ENCODE results near the gene COL8A1.
"Not testable (repeated sequence)": the region's sequence is repeated elsewhere in the genome, so short reads cannot be mapped to it uniquely, and the experiment has no call there.

The COL8A1 gene
- total RNA-seq: 0 reads per million in 4 experiments

DNA sequence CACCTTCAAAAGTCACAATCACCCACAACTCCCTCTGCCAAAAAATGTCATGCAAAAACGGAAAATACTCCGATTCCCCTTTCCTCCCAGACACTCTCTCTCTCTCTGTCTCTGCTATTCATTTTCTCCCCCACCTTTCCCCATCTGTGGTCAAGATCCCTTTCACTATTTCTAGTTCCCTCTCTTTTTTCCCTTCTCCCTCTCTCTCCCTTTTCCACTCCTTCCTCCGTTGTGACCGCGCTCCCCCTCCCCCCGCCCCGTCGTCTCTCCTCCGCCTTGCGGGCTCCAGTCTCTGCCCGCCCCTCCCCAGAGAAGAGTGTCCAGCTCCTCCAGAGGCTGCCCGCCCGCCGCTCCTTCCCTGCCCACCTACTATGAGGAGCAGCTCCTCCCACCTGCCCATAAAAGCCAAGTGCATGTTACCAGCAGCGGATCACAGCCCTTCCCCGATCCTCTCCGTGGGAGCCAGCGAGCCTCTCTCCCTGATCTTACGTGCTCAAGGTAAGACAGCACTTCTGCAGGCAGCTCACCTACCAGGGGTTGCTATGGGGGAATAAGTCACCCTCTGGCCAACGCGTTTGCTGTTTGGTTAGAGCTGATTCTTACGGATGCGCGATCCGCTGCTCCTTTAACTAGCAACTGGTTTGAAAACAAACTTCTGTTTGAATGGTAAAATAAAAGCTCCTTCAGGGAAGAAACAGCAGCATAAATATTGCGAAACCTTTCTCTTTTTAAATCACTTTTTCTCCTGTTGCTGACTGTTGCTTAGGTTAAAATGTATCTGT is at the start of gene COL8A1:
TSS of gene COL8A1 (plus strand) at position 428 of the 782 bp plus-strand sequence. CDS start 152,089 bp downstream, outside the sequence.
- no peak for DNase-seq

DNA sequence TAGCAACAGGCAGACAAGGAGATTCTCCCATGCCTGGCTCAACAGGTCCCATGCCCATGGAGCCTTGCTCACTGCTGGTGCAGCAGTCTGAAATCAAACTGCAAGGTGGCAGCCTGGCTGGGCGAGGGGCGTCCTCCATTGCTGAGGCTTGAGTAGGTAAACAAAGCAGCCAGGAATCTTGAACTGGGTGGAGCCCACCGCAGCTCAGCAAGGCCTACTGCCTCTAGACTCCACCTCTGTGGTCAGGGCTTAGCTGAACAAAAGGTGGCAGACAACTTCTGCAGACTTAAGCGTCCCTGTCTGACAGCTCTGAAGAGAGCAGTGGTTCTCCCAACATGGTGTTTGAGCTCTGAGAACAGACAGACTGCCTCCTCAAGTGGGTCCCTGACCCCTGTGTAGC is 49.2 kb upstream of the COL8A1 start:
- DNase-seq: not testable (repeated sequence)

GRCh38 chr3:99599894-99600293 is 38.5 kb upstream of the COL8A1 start:
- DNase-seq: no peak

DNA sequence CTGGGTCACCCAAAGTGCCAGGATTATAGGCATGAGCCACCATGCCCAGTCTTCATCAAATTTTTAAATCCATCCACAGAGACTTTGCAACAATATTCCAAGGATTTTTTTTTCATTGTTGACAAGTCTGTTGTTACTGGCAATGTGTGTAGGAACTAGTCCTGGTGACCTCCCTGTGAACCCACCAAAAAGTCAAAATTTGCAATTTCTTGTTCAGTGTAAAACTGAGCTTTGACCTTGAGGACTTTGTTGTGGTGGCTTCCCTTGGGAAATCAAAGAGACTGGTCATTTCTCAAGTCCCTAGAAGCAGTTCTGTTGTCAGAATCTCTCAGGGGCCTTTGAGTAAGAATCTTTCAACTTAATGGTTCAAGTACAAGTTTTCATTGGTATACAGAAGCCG is 36.9 kb upstream of the COL8A1 start:
- no peak for DNase-seq

DNA sequence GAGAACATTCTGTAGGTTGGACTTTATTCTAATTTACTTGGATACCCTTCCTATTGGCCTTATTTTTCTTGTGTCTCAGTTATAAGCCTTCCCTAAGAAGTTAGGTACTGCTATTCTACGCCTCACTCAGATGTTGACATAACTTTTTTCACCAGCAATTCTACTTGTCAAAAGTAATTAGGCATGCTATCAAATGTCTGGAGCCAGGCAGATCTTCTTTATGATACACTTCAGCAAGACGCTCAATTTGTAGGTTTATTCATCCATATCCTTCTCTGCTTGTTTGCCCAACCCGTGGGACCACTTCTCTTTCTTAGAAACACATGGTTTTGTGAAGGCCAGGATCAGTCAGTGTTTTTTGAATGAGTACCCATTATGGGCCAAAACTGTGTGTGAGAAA is 36.2 kb upstream of the COL8A1 start:
- no peak for DNase-seq

GRCh38 chr3:99607151-99607550 is 31.2 kb upstream of the COL8A1 start:
- no peak for DNase-seq

- DNase-seq: no peak
These were observed 23.6 kb upstream of the COL8A1 start for GRCh38 chr3:99614768-99615167.

DNA sequence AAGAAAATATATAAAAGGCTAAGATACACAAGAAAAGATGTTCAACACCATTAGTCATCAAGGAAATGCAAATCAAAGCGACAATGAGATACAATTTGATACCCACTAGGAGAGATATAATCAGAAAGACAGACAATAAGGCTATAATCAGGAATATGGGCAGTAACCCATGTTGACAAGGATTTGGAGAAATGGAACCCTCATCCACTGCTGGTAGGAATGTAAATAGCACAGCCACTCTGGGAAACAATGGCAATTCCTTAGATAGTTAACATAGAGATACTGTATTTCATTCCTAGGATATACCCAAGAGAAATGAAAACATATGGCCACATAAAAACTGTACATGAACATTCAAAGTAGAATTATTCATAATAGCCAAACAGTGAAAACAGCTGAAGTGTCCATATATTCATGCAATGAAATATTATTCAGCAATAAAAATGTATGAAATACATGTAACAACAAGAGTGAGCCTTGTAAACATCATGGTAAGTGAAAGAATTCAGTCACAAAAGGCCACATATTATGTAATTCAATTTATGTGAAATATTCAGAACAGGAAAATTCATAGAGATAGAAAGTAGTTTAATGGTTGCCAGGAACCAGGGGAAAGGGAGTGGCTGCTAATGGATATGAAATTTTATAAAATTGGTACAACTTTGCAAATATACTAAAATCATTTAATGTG is 18.2 kb upstream of the COL8A1 start:
- no peak for DNase-seq

- no peak for DNase-seq
These were observed 17.4 kb upstream of the COL8A1 start for GRCh38 chr3:99620976-99621375.

DNA sequence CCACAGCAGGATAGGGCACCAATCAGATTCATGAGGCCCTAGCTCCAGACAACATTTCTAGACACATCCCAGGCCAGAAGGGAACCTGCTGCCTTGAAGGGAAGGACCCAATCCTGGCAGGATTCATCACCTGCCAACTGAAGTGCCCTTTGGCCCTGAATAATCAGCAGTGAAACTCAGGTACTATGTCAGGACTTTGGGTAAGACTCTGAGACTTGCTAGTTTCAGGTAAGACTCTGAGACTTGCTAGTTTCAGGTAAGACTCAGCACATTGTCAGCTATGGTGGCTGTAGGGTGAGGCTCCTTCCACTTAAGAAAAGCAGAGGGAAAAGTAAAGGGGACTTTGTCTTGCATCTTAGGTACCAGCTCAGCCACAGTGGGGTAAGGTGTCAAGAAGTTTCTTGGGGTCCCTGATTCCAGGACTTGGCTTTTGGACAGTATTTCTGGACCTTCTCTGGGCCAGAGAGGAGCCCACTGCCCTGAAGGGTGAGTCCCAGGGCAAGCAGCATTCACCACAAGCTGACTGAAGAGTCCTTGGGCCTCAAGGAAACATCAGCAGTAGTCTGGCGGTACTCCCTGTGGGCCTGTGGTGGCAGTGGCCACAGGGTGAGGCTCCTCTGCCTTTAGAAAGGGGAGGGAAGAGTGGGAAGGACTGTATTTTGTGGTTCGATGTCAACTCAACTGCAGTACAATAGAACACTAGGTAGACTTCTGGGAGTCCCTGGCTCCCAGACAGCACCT is 13.7 kb upstream of the COL8A1 start:
- no peak for DNase-seq

GRCh38 chr3:99625237-99625622 is 13.2 kb upstream of the COL8A1 start:
- no peak for DNase-seq

GRCh38 chr3:99625643-99626416 is 12.6 kb upstream of the COL8A1 start:
- no peak for DNase-seq

- no peak for DNase-seq
These were observed 12.0 kb upstream of the COL8A1 start for GRCh38 chr3:99626417-99626788.

- DNase-seq: no peak
These were observed 11.2 kb upstream of the COL8A1 start for GRCh38 chr3:99627062-99627826.

GRCh38 chr3:99630815-99631214 is 7.6 kb upstream of the COL8A1 start:
- DNase-seq: no peak

GRCh38 chr3:99633887-99634558 is 4.4 kb upstream of the COL8A1 start:
- DNase-seq: no peak

DNA sequence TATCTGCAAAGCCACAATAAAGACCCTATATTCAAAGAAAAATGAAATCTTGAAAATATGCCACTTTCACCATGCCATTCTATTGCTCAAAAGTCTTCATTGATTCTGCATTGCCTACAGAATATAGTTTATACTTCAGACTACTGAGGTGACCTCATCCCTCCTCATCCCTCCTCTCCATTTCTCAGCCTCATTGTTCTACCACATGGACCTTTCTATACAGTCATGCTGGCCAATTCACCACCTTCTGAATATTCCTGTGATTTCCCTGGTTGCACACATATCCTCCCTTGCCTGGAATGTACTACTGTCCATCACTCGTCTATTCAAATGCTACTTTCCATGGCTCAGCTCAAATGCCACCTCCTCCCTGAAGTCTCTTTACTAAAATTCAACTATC is 3.5 kb upstream of the COL8A1 start:
- DNase-seq: no peak

DNA sequence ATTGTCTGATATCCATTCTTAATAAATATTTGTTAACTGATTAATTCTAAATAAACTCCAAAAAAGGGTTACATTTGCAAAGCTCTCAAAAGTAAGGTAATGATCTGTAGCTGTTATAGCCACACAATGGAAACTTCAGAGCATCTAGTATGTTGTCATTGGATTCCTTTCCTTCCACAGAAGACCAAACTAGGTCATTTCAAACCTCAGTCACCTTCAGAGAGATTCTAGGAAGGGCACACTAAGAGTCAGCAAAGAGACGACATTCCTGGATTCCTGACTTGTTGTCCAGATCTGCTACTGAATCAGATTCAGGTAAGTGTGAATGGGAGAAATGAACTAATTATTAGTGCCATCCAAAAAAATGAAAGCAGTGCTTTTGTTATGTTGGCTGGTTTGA is 3.0 kb upstream of the COL8A1 start:
- DNase-seq: no peak

GRCh38 chr3:99637016-99637367 is 1.4 kb upstream of the COL8A1 start:
- DNase-seq: no peak

GRCh38 chr3:99637368-99638111 is 854 bp upstream of the COL8A1 start:
- no peak for DNase-seq

- DNase-seq: no peak
These were observed 1.2 kb downstream of the COL8A1 start for GRCh38 chr3:99639579-99639978.
